Esophagus (tissue), 2 donors: ENCODE measurements around the gene RMC1. TPM values are rescaled to one million over a fixed set of nuclear protein-coding genes. Genes with fewer than 3 reads are reported as not detected.
"Not testable (repeated sequence)": the region's sequence is repeated elsewhere in the genome, so short reads cannot be mapped to it uniquely, and the experiment has no call there.

Experiments
- H3K27ac ChIP-seq, 2 donors: one replicate each; pipeline ENCODE4 v1.5.1; 2013; ENCODE audit warnings: low read depth in 2 of 2, mild to moderate bottlenecking in 2 of 2, inconsistent platforms in 1 of 2, low read length in 1 of 2, moderate library complexity in 1 of 2
- H3K27me3 ChIP-seq, 2 donors: one replicate each; pipeline ENCODE4 v1.6.1; 2013; ENCODE audit warnings: low read length in 2 of 2, control low read depth in 1 of 2, mild to moderate bottlenecking in 1 of 2; ENCODE audit not compliant: insufficient read depth in 2 of 2, control insufficient read depth in 1 of 2
- H3K36me3 ChIP-seq, 2 donors: one replicate each; pipeline ENCODE4 v1.6.1; 2013; ENCODE audit warnings: low read length in 1 of 2; ENCODE audit not compliant: control insufficient read depth in 2 of 2, insufficient read depth in 2 of 2
- H3K4me1 ChIP-seq, 2 donors: one replicate each; pipeline ENCODE4 v1.6.1; 2013; ENCODE audit warnings: low read length in 1 of 2; ENCODE audit not compliant: control insufficient read depth in 2 of 2, insufficient read depth in 2 of 2
- H3K4me3 ChIP-seq, 2 donors: one replicate each; pipeline ENCODE4 v1.5.1; 2013; ENCODE audit warnings: low read length in 2 of 2, mild to moderate bottlenecking in 2 of 2, low read depth in 1 of 2, moderate library complexity in 1 of 2
- H3K9me3 ChIP-seq, 2 donors: one replicate each; pipeline ENCODE4 v1.6.1; 2013; ENCODE audit warnings: mild to moderate bottlenecking in 2 of 2, low read depth in 1 of 2, low read length in 1 of 2, moderate library complexity in 1 of 2; ENCODE audit not compliant: control insufficient read depth in 2 of 2, insufficient read depth in 1 of 2
- WGBS, 2 donors: extraction: QIAGEN DNeasy Blood & Tissue Kit; methylation state at CpG; one replicate each; pipeline ENCODE4 v1.1.7; 2013; 5-methylcytosine and 5-hydroxymethylcytosine counted together
- polyA plus RNA-seq, 2 donors: library from polyadenylated mRNA; stranded (reverse); fragments of 200-250 nt; gene quantifications; one replicate each; pipeline ENCODE4 v1.2.3, GENCODE V29; 2013
- donor health status: healthy with polysubstance abuse.
- donor health status: Bipolar disorder and iron deficiency.

RMC1 gene
- polyA plus RNA-seq, 2 donors, result 19.4 to 27.4 TPM

GRCh38 chr18:23512216-23512615 is 8.9 kb downstream of the RMC1 start:
- not testable (repeated sequence) for H3K4me3 ChIP-seq, H3K27ac ChIP-seq, H3K36me3 ChIP-seq, H3K4me1 ChIP-seq, H3K27me3 ChIP-seq, H3K9me3 ChIP-seq
- 85 to 87% methylated on average over 7 of the region's 7 CpGs for WGBS, 2 donors

GRCh38 chr18:23512641-23513040 is 9.3 kb downstream of the RMC1 start:
- no peak overlapping the region for H3K4me3 ChIP-seq
- 89 to 95% methylated on average over 1 of the region's 1 CpG for WGBS, 2 donors
- H3K36me3 ChIP-seq, result peaks cover 5 to 10% of the 10 kb centered on the region in 2 donors
- no peak overlapping the region for H3K27ac ChIP-seq
- H3K9me3 ChIP-seq, result no peaks in the 10 kb centered on the region
- no peaks in the 10 kb centered on the region for H3K27me3 ChIP-seq
- H3K4me1 ChIP-seq, result no peaks in the 10 kb centered on the region

DNA sequence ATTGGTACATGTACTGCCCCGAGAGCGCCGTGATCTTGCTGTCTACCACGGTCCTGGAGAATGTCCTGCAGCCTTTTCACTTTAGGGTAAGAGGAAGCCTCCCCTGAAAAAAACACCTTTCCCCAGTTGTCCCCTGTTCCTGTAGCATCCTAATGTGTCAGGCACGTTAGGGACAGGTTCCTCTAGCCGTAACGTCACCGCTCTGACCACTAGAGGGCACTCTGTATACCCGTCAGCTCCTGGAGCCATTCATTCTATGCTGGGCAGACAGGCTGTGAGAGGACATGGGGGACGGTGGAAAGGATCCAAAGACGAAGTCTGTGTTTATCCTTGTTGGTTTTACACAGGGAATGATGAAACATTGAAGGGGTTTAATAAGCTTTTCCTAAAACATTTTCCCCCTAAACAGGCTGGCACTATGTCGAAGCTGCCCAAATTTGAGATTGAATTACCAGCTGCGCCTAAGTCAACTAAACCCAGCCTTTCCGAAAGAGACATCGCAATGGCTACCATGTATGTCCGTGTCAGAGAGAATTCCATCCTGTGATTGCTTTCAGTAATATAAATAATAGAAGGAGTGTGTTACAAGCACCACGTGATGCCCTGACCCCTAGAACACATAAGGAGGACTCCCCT is 12.7 kb downstream of the RMC1 start:
- Histone ChIP-seq H3K4me1 (no peaks in the 10 kb centered on the region), H3K4me3 (no peak overlapping the region), H3K27ac (peak overlapping the region; percentile 25 to 58), H3K27me3 (no peaks in the 10 kb centered on the region), H3K36me3 (peaks cover 4 to 19% of the 10 kb centered on the region in 2 donors), H3K9me3 (no peaks in the 10 kb centered on the region)
- 39% methylated on average over 17 of the region's 17 CpGs for WGBS, 2 donors

DNA sequence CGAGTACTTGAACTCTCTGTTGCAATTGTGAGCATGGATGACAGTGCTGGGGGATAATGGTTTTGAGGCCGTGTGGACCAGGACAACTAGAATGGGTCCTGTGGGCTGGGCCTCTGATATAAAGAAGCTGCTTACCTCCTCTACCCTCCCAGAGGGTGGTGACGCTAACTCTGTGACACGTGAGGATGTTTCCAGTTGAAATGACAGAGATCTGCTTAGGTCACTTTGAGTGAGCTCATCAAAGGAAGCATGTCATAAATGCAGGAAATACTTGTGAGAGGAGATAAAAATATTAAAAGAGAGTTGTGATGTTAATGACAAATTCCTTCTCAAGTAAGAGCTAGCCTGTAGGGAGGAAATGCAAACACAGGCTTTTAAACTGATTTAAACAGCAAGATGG is 16.4 kb downstream of the RMC1 start:
- H3K4me1 ChIP-seq, result peaks cover 0 to 6% of the 10 kb centered on the region in 2 donors
- H3K27ac ChIP-seq, result peak overlapping the region in 1 of 2 donors; percentile 11
- 81 to 84% methylated on average over 4 of the region's 4 CpGs for WGBS, 2 donors
- H3K27me3 ChIP-seq, result no peaks in the 10 kb centered on the region
- H3K9me3 ChIP-seq, result no peaks in the 10 kb centered on the region
- peaks cover 7 to 32% of the 10 kb centered on the region in 2 donors for H3K36me3 ChIP-seq
- no peak overlapping the region for H3K4me3 ChIP-seq

DNA sequence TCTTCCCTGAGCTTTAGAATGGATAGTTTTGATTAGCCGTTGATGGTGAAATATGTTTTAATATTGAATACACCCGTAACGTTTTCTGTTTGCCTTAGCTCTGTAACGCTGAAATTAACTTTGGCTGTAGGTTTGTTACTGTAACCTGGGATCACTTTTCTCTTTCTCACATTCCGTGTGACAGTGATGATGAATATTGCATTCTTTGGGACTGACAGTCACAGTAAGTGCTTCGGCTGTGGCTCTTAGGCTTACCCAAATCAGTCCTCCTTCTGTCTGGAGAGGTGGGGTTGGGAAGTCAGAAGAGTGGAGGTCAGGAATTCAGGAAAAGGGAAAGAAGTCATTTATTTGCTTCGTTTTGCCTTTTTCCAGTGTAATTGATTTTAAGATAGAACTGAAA is 18.0 kb downstream of the RMC1 start:
- 80 to 81% methylated on average over 7 of the region's 7 CpGs for WGBS, 2 donors
- Histone ChIP-seq H3K4me3 (no peak overlapping the region), H3K27ac (no peak overlapping the region), H3K9me3 (no peaks in the 10 kb centered on the region), H3K4me1 (peaks cover 0 to 6% of the 10 kb centered on the region in 2 donors), H3K36me3 (peaks cover 10 to 35% of the 10 kb centered on the region in 2 donors), H3K27me3 (no peaks in the 10 kb centered on the region)

GRCh38 chr18:23521907-23522306 is 18.6 kb downstream of the RMC1 start:
- peak overlapping the region; percentile 57 to 69 for H3K27ac ChIP-seq
- peaks cover 10 to 40% of the 10 kb centered on the region in 2 donors for H3K36me3 ChIP-seq
- 62 to 71% methylated on average over 7 of the region's 7 CpGs for WGBS, 2 donors
- no peaks in the 10 kb centered on the region for H3K27me3 ChIP-seq
- H3K9me3 ChIP-seq, result no peaks in the 10 kb centered on the region
- H3K4me1 ChIP-seq, result peaks cover 0 to 6% of the 10 kb centered on the region in 2 donors
- no peak overlapping the region for H3K4me3 ChIP-seq

GRCh38 chr18:23523429-23524212 is 20.3 kb downstream of the RMC1 start:
- H3K27ac ChIP-seq, result peak overlapping the region; percentile 31 to 64
- H3K4me1 ChIP-seq, result peaks cover 0 to 6% of the 10 kb centered on the region in 2 donors
- no peaks in the 10 kb centered on the region for H3K27me3 ChIP-seq
- H3K9me3 ChIP-seq, result no peaks in the 10 kb centered on the region
- H3K4me3 ChIP-seq, result no peak overlapping the region
- 60 to 66% methylated on average over 12 of the region's 12 CpGs for WGBS, 2 donors
- H3K36me3 ChIP-seq, result peaks cover 10 to 42% of the 10 kb centered on the region in 2 donors

DNA sequence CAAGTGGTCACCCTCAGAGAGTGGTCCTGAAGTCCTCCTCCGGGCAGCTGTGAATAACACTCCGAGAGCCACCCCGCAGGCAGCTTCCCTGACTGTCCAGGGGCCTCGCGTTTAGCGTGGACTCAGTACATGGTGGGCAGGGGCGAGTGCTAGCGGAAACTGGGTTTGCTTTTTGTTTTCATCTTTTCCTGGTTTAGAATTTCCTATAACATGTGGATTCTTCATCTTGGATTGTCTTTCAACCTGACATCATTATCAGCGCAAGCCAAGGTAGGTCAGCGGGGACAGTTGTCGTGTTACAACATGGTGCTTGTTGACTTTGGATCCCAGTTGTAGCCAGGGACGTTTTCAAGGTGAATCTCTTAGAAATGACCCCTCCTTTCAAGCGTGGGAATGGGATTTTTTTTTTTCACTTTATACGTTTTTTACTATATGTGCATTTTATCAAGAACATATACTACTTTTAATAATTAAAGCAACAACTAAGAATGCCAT is 20.9 kb downstream of the RMC1 start:
- 90 to 92% methylated on average over 14 of the region's 14 CpGs for WGBS, 2 donors
- Histone ChIP-seq H3K4me3 (no peak overlapping the region), H3K27ac (peak overlapping the region in 1 of 2 donors; percentile 64), H3K4me1 (peaks cover 0 to 6% of the 10 kb centered on the region in 2 donors), H3K36me3 (peaks cover 10 to 41% of the 10 kb centered on the region in 2 donors), H3K9me3 (no peaks in the 10 kb centered on the region), H3K27me3 (no peaks in the 10 kb centered on the region)

- Histone ChIP-seq H3K27me3 (no peaks in the 10 kb centered on the region), H3K36me3 (peaks cover 10 to 36% of the 10 kb centered on the region in 2 donors)
- WGBS, 2 donors, result 92 to 97% methylated on average over 5 of the region's 5 CpGs
Observed at GRCh38 chr18:23526501-23527063, 23.3 kb downstream of the RMC1 start.

More at GRCh38 chr18:23526501-23527063, 23.3 kb downstream of the RMC1 start:
- peaks cover 0 to 6% of the 10 kb centered on the region in 2 donors for H3K4me1 ChIP-seq
- H3K27ac ChIP-seq, result no peak overlapping the region
- no peak overlapping the region for H3K4me3 ChIP-seq
- H3K9me3 ChIP-seq, result no peaks in the 10 kb centered on the region
